Astrocyte (in vitro differentiated cells and primary cell): Measurements from ENCODE around the gene CDKL4.

Experiments used
- CTCF ChIP-seq: IDR thresholded peaks from 2 replicates; pipeline ENCODE4 v1.5.1; 2011; ENCODE audit warnings: low read depth, mild to moderate bottlenecking, inconsistent platforms, low read length, moderate library complexity; ENCODE audit not compliant: insufficient read depth
- EZH2 ChIP-seq: IDR thresholded peaks from 2 replicates; pipeline ENCODE4 v1.6.1; 2012; ENCODE audit warnings: mild to moderate bottlenecking, low read length, inconsistent platforms; ENCODE audit not compliant: insufficient read depth

- TF ChIP-seq CTCF, result no peak
- TF ChIP-seq EZH2, result no peak
These were observed 31.2 kb upstream of the CDKL4 start for GRCh38 chr2:39275016-39275415.
